Type B pancreatic cell (in vitro differentiated cells): Measurements from ENCODE around the gene SEC16B. TPM values are rescaled to one million over a fixed set of nuclear protein-coding genes. Genes with fewer than 3 reads are reported as not detected.
A peak's percentile ranks its signal among the peaks of the same experiment; 100 is the strongest.

Experiments used
- DNase-seq: peaks from one replicate; pipeline ENCODE4 v3.0.0; 2021; ENCODE audit warnings: mixed read lengths; ENCODE audit not compliant: unreplicated experiment; ENCODE audit errors: extremely low spot score
- H3K27ac Mint-ChIP-seq: 2 replicates; pipeline ENCODE4 v1.8.0; 2021; ENCODE audit warnings: mild to moderate bottlenecking, mixed read lengths
- H3K27me3 Mint-ChIP-seq: 2 replicates; pipeline ENCODE4 v1.8.0; 2021; ENCODE audit warnings: mixed read lengths
- H3K36me3 Mint-ChIP-seq: 2 replicates; pipeline ENCODE4 v1.8.0; 2021; ENCODE audit warnings: mixed read lengths
- H3K4me1 Mint-ChIP-seq: one replicate; pipeline ENCODE4 v1.8.0; 2021; ENCODE audit warnings: mixed read lengths; ENCODE audit not compliant: unreplicated experiment
- H3K4me3 Mint-ChIP-seq: 2 replicates; pipeline ENCODE4 v1.8.0; 2021; ENCODE audit warnings: mild to moderate bottlenecking, mixed read lengths
- H3K9me3 Mint-ChIP-seq: 2 replicates; pipeline ENCODE4 v1.8.0; 2021; ENCODE audit warnings: mixed read lengths
- long read RNA-seq: library from polyadenylated mRNA; unstranded; transcript quantifications from one replicate; pipeline ENCODE4 v2.0.0, GENCODE V29; 2020
- total RNA-seq: library from RNA; stranded (reverse); gene quantifications from 2 replicates; pipeline ENCODE4 v1.2.1, GENCODE V29; 2021; ENCODE audit warnings: low replicate concordance
- TF ChIP-seq, protein P1 (sequence below): fragments of 200-600 bp; sonication (generic); conservative IDR thresholded peaks from 2 replicates; pipeline ENCODE4 v1.5.0; 2021; ENCODE audit warnings: antibody characterized with exemption, mild to moderate bottlenecking

Gene SEC16B, protein sequence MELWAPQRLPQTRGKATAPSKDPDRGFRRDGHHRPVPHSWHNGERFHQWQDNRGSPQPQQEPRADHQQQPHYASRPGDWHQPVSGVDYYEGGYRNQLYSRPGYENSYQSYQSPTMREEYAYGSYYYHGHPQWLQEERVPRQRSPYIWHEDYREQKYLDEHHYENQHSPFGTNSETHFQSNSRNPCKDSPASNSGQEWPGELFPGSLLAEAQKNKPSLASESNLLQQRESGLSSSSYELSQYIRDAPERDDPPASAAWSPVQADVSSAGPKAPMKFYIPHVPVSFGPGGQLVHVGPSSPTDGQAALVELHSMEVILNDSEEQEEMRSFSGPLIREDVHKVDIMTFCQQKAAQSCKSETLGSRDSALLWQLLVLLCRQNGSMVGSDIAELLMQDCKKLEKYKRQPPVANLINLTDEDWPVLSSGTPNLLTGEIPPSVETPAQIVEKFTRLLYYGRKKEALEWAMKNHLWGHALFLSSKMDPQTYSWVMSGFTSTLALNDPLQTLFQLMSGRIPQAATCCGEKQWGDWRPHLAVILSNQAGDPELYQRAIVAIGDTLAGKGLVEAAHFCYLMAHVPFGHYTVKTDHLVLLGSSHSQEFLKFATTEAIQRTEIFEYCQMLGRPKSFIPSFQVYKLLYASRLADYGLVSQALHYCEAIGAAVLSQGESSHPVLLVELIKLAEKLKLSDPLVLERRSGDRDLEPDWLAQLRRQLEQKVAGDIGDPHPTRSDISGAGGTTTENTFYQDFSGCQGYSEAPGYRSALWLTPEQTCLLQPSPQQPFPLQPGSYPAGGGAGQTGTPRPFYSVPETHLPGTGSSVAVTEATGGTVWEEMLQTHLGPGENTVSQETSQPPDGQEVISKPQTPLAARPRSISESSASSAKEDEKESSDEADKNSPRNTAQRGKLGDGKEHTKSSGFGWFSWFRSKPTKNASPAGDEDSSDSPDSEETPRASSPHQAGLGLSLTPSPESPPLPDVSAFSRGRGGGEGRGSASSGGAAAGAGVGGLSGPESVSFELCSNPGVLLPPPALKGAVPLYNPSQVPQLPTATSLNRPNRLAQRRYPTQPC
- total RNA-seq, result 0.69 and 1.3 TPM in 2 replicates
- long read RNA-seq, partial matches to known transcripts, result 3 of 4 reads
- long read RNA-seq, other reads (novel, unspliced or antisense), result 1 of 4 reads

DNA sequence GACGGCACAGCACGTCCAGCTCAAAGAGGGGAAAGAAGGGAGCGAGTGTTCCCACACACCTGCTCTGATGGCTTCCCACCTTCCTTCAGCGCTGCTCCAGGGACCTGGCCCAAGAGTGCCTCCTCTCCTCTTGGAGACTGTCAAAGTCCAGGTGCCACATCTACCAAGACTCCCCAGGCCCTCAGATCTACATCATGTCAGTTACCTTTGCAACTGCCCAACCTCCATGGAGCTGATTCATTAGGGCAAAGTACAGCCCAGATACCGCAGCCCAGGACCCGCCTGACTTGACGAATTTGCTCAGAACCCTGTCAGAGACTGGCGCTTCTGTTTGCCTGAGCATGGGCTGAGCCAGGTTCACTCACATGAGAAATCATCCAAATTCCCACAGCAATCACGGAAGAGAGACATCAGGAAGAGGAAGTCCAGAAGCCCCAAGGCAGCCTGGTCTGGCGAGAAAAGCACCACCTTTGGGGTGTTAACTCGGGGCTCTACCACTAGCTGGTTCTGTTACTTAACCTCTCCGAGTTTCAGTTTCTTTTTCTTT lies at the start of gene SEC16B:
TSS of gene SEC16B (minus strand) at position 234 of the 547 bp plus-strand sequence. CDS start 2,077 bp downstream, outside the sequence.
- no peak for DNase-seq
- TF ChIP-seq, protein P1, sequence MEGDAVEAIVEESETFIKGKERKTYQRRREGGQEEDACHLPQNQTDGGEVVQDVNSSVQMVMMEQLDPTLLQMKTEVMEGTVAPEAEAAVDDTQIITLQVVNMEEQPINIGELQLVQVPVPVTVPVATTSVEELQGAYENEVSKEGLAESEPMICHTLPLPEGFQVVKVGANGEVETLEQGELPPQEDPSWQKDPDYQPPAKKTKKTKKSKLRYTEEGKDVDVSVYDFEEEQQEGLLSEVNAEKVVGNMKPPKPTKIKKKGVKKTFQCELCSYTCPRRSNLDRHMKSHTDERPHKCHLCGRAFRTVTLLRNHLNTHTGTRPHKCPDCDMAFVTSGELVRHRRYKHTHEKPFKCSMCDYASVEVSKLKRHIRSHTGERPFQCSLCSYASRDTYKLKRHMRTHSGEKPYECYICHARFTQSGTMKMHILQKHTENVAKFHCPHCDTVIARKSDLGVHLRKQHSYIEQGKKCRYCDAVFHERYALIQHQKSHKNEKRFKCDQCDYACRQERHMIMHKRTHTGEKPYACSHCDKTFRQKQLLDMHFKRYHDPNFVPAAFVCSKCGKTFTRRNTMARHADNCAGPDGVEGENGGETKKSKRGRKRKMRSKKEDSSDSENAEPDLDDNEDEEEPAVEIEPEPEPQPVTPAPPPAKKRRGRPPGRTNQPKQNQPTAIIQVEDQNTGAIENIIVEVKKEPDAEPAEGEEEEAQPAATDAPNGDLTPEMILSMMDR, result no peak
- Mint-ChIP-seq H3K4me3 (peak within 1 kb of the TSS; percentile 5), H3K4me1 (no peaks in the 10 kb centered on the region), H3K27ac (peak within 1 kb of the TSS; percentile 72), H3K36me3 (no peaks in the 10 kb centered on the region), H3K9me3 (no peaks in the 10 kb centered on the region), H3K27me3 (peaks cover 8% of the 10 kb centered on the region)

DNA sequence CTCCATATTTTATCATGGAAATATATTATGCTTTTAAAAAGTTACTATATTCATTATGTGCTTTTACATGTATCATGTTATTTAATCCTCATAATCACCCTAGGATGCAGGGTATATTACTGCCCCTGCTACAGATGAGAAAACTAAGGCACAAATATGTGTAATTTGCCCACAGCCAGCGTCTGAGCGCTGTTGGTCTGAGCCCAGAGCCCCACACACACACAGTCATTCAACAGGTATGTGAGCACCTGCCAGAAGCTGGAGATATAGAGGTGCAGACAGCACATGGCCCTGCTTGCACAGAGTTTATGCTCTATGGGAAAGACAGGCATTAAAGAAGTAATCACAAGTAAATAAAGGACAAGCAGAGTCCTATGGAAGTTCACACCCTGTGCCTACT lies 49.8 kb upstream of the SEC16B start:
- TF ChIP-seq, protein P1, result no peak
- Mint-ChIP-seq H3K27ac (no peak overlapping the region), H3K4me3 (no peak overlapping the region), H3K36me3 (peaks cover 5% of the 10 kb centered on the region), H3K27me3 (no peaks in the 10 kb centered on the region), H3K9me3 (peaks cover 13% of the 10 kb centered on the region), H3K4me1 (no peaks in the 10 kb centered on the region)
- no peak for DNase-seq

DNA sequence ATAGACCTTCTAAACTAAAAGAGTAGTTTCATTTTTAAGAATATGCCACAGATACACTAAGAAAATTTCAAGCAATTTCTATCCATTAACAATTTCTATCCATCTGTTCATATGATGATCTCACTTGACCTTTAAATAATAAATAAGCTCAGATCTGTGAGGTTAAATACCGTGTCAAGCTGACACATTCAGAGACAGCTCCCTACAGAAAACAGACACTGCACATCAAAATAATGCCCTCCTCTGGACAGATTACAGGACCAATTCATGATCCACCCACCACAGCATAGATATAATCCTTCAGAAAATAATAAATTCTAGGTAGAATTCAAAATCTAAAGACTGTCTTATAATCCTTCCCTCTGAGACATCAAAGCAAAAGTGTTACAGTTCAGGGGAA lies 49.4 kb upstream of the SEC16B start:
- DNase-seq, result no peak
- no peaks in the 10 kb centered on the region for H3K27me3 Mint-ChIP-seq
- TF ChIP-seq, protein P1, result no peak
- no peak overlapping the region for H3K27ac Mint-ChIP-seq
- H3K4me3 Mint-ChIP-seq, result no peak overlapping the region
- H3K36me3 Mint-ChIP-seq, result peaks cover 5% of the 10 kb centered on the region
- H3K9me3 Mint-ChIP-seq, result peaks cover 13% of the 10 kb centered on the region
- H3K4me1 Mint-ChIP-seq, result no peaks in the 10 kb centered on the region

DNA sequence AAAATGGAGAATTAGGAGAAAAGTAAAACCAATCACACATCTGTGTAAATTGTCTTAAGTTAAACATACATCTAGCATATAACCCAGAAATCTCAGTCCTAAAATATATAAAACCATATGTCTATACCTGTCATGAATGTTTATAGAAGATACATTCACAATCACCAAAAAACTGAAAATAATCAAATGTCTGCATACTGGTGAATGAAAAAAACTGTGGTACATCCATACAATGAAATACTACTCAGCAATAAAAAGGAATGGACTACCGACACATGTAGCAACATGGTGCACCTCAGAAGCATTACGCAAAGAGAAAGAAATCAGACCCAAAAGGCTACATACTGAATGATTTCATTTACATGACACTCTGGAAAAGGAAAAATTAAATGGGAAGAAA lies 47.7 kb upstream of the SEC16B start:
- Mint-ChIP-seq H3K27me3 (no peaks in the 10 kb centered on the region), H3K9me3 (peaks cover 13% of the 10 kb centered on the region), H3K27ac (no peak overlapping the region), H3K4me3 (no peak overlapping the region), H3K36me3 (peaks cover 5% of the 10 kb centered on the region), H3K4me1 (no peaks in the 10 kb centered on the region)
- DNase-seq, result no peak
- TF ChIP-seq, protein P1, result no peak

DNA sequence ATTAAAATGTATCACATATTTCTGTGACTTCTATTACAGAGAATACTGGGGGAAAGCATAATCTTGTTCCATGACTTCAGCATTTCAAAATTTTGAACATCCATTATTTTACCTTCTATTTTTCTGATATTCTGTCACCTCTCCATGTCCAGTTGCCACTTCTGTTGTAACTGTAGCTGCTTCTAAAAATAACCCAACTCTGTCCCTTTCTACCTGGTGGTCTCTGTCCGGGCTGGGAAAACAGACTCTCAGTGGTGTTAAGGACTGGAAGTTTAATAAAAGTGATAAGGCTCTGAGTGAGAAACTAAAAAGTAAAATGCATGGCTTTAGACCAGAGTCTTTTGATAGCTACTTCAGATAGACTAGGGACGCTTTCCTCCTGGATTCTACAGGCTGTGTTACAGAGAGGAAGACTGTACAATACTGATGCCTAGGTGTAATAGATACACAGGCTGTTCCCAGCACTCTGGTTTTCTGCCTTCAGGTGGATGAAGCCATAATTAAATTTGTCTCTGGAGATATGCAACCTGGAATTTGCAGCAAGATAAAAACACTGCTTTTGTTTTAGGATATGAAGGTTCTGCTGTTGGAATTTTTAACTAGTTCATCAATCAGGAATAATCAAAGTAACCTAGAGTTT lies 42.1 kb upstream of the SEC16B start:
- Mint-ChIP-seq H3K27me3 (no peaks in the 10 kb centered on the region), H3K9me3 (peaks cover 8% of the 10 kb centered on the region), H3K4me3 (no peak overlapping the region), H3K27ac (no peak overlapping the region), H3K4me1 (no peaks in the 10 kb centered on the region), H3K36me3 (no peaks in the 10 kb centered on the region)
- TF ChIP-seq, protein P1, result no peak
- DNase-seq, result no peak
